ENCODE data around the gene CRTC3. TPM values are rescaled to one million over a fixed set of nuclear protein-coding genes. Genes with fewer than 3 reads are reported as not detected.

CRTC3 gene
- total RNA-seq, 6 experiments from 2014 or later = 8.4 to 16.2 (median 11.3) TPM

DNA sequence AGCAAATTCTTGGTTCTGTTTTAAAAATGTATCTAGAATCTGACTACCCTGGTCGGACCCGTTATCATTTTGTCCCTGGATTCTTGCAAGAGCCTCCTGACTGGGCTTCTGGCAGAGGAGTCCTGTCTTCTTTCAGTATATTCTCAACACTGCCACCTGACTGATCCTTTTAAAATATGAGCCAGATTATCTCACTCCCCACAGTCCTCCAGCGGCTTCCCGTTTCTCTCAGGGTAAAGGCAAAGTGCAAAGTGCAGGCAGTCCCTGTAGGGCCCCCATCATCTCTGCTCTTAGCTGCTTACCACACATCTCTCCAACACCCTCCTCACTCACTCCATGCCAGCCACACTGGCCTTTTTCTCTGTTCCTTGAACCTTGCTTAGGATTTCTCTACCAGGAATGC is 28.4 kb downstream of the CRTC3 start:
- peak overlapping the region in 1 of 3 donors; percentile 19 for H3K4me3 ChIP-seq
- no peaks in the 10 kb centered on the region for H3K9me3 ChIP-seq
- H3K27ac ChIP-seq = peak overlapping the region; percentile 72 to 93 (median 88)
- H3K36me3 ChIP-seq = no peaks in the 10 kb centered on the region
- TF ChIP-seq, protein P1, sequence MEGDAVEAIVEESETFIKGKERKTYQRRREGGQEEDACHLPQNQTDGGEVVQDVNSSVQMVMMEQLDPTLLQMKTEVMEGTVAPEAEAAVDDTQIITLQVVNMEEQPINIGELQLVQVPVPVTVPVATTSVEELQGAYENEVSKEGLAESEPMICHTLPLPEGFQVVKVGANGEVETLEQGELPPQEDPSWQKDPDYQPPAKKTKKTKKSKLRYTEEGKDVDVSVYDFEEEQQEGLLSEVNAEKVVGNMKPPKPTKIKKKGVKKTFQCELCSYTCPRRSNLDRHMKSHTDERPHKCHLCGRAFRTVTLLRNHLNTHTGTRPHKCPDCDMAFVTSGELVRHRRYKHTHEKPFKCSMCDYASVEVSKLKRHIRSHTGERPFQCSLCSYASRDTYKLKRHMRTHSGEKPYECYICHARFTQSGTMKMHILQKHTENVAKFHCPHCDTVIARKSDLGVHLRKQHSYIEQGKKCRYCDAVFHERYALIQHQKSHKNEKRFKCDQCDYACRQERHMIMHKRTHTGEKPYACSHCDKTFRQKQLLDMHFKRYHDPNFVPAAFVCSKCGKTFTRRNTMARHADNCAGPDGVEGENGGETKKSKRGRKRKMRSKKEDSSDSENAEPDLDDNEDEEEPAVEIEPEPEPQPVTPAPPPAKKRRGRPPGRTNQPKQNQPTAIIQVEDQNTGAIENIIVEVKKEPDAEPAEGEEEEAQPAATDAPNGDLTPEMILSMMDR (IDR thresholded peaks at IDR 0.05) = no peak
- TF ChIP-seq POLR2A (IDR thresholded peaks at IDR 0.05) = no peak
- ATAC-seq = peak; percentile 75 to 85 (median 80)
- H3K27me3 ChIP-seq = no peaks in the 10 kb centered on the region
- intact Hi-C loops (cut with DNase I) = loop anchor here in 1 of 2 donors (5.0 kb wide), 1 partner anchor 34 kb away; no protein-coding TSS in a partner anchor
- 0% methylated on average over 4 of the region's 4 CpGs for WGBS (ENCODE audit: insufficient coverage, low coverage, low lambda C conversion rate, missing lambda C conversion rate)
- peak; percentile 61 to 82 (median 81) for DNase-seq
- H3K4me1 ChIP-seq = peaks cover 3 to 75% (median 35%) of the 10 kb centered on the region in 4 donors

DNA sequence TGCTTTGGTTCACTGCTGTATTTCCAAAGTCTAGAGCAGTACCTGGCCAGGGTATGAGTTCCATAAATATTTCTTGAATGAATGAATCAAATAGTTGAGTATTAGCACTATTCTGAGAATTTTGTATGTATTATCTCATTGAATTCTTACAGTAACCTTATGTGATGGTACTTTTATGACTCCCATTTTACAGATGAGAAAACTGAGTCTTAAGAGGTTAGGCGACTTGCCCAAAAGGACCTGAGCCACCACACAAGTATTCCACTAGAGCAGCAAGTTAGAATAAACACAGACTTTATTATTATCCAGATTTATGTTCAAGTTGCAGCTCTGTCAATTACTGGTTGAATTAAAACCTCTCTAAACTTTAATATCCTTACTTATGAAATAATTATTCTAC is 29.4 kb downstream of the CRTC3 start:
- H3K36me3 ChIP-seq = no peaks in the 10 kb centered on the region
- no peak for DNase-seq
- no peak for TF ChIP-seq POLR2A (IDR thresholded peaks at IDR 0.05)
- TF ChIP-seq, protein P1 (IDR thresholded peaks at IDR 0.05) = no peak
- no peaks in the 10 kb centered on the region for H3K27me3 ChIP-seq
- WGBS (ENCODE audit: insufficient coverage, low coverage, low lambda C conversion rate, missing lambda C conversion rate) = 100% methylated on average over 1 of the region's 1 CpG
- no peak overlapping the region for H3K4me3 ChIP-seq
- no peak for ATAC-seq
- no peaks in the 10 kb centered on the region for H3K9me3 ChIP-seq
- intact Hi-C loops (cut with DNase I) = loop anchor here in 1 of 2 donors (5.0 kb wide), 1 partner anchor 33 kb away; no protein-coding TSS in a partner anchor
- peak overlapping the region; percentile 72 to 93 (median 88) for H3K27ac ChIP-seq
- H3K4me1 ChIP-seq = peaks cover 3 to 77% (median 35%) of the 10 kb centered on the region in 4 donors

DNA sequence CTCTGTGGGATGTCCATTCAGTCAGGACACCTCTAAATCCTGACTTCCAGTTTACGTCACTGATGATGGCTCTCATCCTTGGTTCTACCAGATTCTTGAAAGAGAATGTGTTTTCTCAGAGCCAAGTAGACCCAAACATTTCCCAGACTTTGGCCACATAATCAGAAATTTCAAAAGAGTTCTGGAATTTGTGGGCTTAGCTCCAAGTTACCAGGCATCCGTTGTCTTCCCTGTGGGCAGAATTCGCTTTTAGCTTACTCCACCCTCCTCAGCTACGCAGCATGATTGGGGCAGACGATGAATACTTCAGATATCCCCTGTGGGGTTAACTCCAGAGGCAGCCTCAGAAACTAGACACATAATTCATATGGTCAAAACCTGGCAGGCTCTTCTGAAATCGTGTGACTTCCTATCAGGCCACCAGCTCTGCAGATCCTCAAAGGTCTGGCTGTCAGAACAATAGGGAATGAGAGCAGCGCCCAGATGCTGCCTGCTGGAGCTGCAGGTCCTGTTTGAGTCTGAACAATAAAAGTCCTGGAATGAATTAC is 30.6 kb downstream of the CRTC3 start:
- H3K27ac ChIP-seq = peak overlapping the region; percentile 59 to 93 (median 72)
- DNase-seq = no peak
- intact Hi-C loops (cut with DNase I) = no loop called here
- peaks cover 3 to 77% (median 35%) of the 10 kb centered on the region in 4 donors for H3K4me1 ChIP-seq
- H3K4me3 ChIP-seq = no peak overlapping the region
- peak; percentile 27 to 46 (median 33) for ATAC-seq
- no peak for TF ChIP-seq POLR2A (IDR thresholded peaks at IDR 0.05)
- TF ChIP-seq, protein P1 (IDR thresholded peaks at IDR 0.05) = no peak
- no peaks in the 10 kb centered on the region for H3K36me3 ChIP-seq
- H3K9me3 ChIP-seq = no peaks in the 10 kb centered on the region
- H3K27me3 ChIP-seq = no peaks in the 10 kb centered on the region
- 16% methylated on average over 7 of the region's 7 CpGs for WGBS (ENCODE audit: insufficient coverage, low coverage, low lambda C conversion rate, missing lambda C conversion rate)

DNA sequence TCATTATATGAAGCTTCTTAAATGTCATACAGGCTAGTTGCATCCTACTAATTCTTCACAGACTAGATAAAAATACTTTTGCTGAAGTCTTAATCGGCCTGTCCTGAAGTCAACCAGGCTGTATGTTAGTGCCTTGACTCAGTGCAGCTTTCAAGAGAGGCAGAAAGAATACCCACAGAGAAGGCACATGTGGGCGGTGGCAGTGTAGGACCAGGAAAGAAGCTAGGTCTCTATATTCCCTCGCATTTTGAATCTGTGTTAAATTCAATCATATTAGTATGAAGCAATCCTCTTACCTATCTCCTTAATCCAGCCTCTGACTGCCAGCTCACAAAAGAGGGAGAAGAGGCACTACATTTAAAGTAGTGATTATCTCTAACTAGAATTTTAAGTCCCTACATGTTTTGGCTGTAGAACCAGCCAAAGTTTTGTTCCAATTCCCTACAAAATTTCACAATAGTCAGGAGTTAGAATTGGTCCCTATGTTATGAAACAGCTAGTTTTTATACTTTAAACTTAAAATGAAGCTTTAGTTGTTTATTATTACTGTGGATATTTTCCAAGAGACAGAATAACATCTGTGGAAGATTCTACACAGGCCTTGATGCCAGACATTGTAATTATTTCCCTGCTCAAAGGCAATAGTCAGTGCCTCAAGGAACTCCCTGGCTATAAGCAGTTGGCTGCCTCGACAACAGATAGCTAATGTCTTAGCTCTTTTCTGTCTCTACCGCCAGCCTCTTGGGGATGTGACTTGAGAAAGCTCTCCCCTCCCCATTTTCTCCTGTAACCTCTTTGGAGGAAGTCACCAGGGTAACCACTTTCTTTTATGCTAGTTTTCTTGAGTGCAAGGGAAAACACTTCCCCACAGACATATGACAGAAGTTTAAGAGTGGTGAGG is 31.9 kb downstream of the CRTC3 start:
- Histone ChIP-seq H3K36me3 (no peaks in the 10 kb centered on the region), H3K4me3 (no peak overlapping the region), H3K9me3 (no peaks in the 10 kb centered on the region), H3K27me3 (no peaks in the 10 kb centered on the region), H3K27ac (peak overlapping the region in 2 of 3 donors; percentile 59 to 93), H3K4me1 (peaks cover 3 to 73% (median 33%) of the 10 kb centered on the region in 4 donors)
- WGBS (ENCODE audit: insufficient coverage, low coverage, low lambda C conversion rate, missing lambda C conversion rate) = 43% methylated on average over 5 of the region's 5 CpGs
- TF ChIP-seq POLR2A (IDR thresholded peaks at IDR 0.05) = no peak
- TF ChIP-seq, protein P1 (IDR thresholded peaks at IDR 0.05) = no peak
- intact Hi-C loops (cut with DNase I) = no loop called here
- DNase-seq = no peak
- ATAC-seq = peak in 1 of 4 donors; percentile 4
